Panc1 (cell line): ENCODE measurements around the gene NQO1. TPM values are rescaled to one million over a fixed set of nuclear protein-coding genes. Genes with fewer than 3 reads are reported as not detected.

Source experiments
- ATAC-seq: fragments of 200-7000 bp; cut with Tn5 transposase; 2 replicates; pipeline ENCODE4 v1.9.1; 2020; ENCODE audit warnings: mild to moderate bottlenecking, moderate library complexity
- BruUV-seq: library from RNA; stranded (reverse); fragments of 400-500 nt; replicated peaks from 2 replicates; lab custom pipeline; 2021; lab: Mats Ljungman, UMichigan
- CTCF ChIA-PET: fragments of 300-600 bp; sonication (Branson Sonifier 250); formaldehyde crosslinking; loops from one replicate; lab custom pipeline; 2022; ENCODE audit warnings: antibody characterized with exemption; lab: Charles Lee
- POLR2A ChIA-PET: fragments of 300-600 bp; sonication (Branson Sonifier 250); formaldehyde crosslinking; loops from one replicate; lab custom pipeline; 2022; ENCODE audit warnings: antibody characterized with exemption; lab: Charles Lee
- DNase-seq: peaks from one replicate; pipeline ENCODE4 v3.0.0-alpha.2; 2010; ENCODE audit warnings: low read depth, low spot score
- H3K27ac ChIP-seq: 2 replicates; pipeline ENCODE4 v1.5.1; 2011; ENCODE audit warnings: mild to moderate bottlenecking, low read length, inconsistent platforms
- H3K27me3 ChIP-seq: fragments of 200-500 bp; sonication (Bioruptor generic); 2 replicates; pipeline ENCODE4 v1.6.0; 2014; ENCODE audit warnings: low read length, inconsistent platforms; ENCODE audit not compliant: control insufficient read depth, insufficient read depth
- H3K36me3 ChIP-seq: fragments of 200-500 bp; sonication (Bioruptor generic); 2 replicates; pipeline ENCODE4 v1.5.1; 2014; ENCODE audit warnings: inconsistent platforms, mild to moderate bottlenecking, low read length, moderate library complexity; ENCODE audit not compliant: control insufficient read depth, insufficient read depth
- H3K4me1 ChIP-seq: 2 replicates; pipeline ENCODE4 v1.5.1; 2011; ENCODE audit warnings: inconsistent platforms, mild to moderate bottlenecking, low read length, moderate library complexity; ENCODE audit not compliant: control insufficient read depth, insufficient read depth
- H3K4me3 ChIP-seq, 2 experiments: 2 replicates each; pipeline ENCODE4 v1.5.1; 2011 to 2012; ENCODE audit warnings: low read depth in 2 of 2, low read length in 2 of 2, mild to moderate bottlenecking in 2 of 2, inconsistent platforms in 1 of 2, moderate library complexity in 1 of 2
- H3K9me3 ChIP-seq: fragments of 200-500 bp; sonication (Bioruptor generic); 2 replicates; pipeline ENCODE4 v1.5.1; 2014; ENCODE audit warnings: low read depth, mild to moderate bottlenecking, inconsistent platforms, low read length, moderate library complexity; ENCODE audit not compliant: control insufficient read depth, insufficient read depth
- CTCF ChIP-seq: fragments of 450-650 bp; IDR thresholded peaks from 2 replicates; pipeline ENCODE4 v1.5.1; 2017; ENCODE audit warnings: mild to moderate bottlenecking
- POLR2AphosphoS5 ChIP-seq: IDR thresholded peaks from 2 replicates; pipeline ENCODE4 v1.6.1; 2012; ENCODE audit warnings: mild to moderate bottlenecking, low read depth, low read length, moderate library complexity
- REST ChIP-seq, 2 experiments: IDR thresholded peaks; 2 replicates each; pipeline ENCODE4 v1.6.1; 2011 to 2012; ENCODE audit warnings: low read depth in 2 of 2, control low read depth in 1 of 2, low read length in 1 of 2, mild to moderate bottlenecking in 1 of 2, moderate library complexity in 1 of 2; ENCODE audit not compliant: insufficient read depth in 1 of 2
- SIN3A ChIP-seq: IDR thresholded peaks from 2 replicates; pipeline ENCODE4 v1.6.1; 2012; ENCODE audit warnings: low read depth, mild to moderate bottlenecking, low read length, moderate library complexity, borderline replicate concordance; ENCODE audit not compliant: insufficient read depth
- TCF7L2 ChIP-seq: IDR thresholded peaks from 2 replicates; pipeline ENCODE4 v1.6.1; 2011; ENCODE audit warnings: mild to moderate bottlenecking, low read depth, low read length, inconsistent platforms
- in situ Hi-C: cut with HindIII; loops from 2 replicates; pipeline ENCODE4 v1.10.0; 2016; ENCODE audit warnings: low sequenced_read_pairs, low pct_unique_long_range_greater_than_20kb
- intact Hi-C: fragments of 100-400 bp; cut with micrococcal nuclease; formaldehyde crosslinking; loops from one replicate; pipeline ENCODE4 v1.10.0; 2022; ENCODE audit not compliant: unreplicated experiment
- total RNA-seq: library from RNA; stranded (reverse); gene quantifications from one replicate; pipeline ENCODE4 v1.2.1, GENCODE V29; 2021; ENCODE audit not compliant: unreplicated experiment

The NQO1 gene
- total RNA-seq, 1 experiment from 2014 or later = 147 TPM

- H3K4me1 ChIP-seq = no peaks in the 10 kb centered on the region
- H3K9me3 ChIP-seq = no peaks in the 10 kb centered on the region
- in situ Hi-C loops (no loop called here), intact Hi-C loops (no loop called here)
- CTCF ChIA-PET = no interaction called here
- no TSS peak for BruUV-seq
- no peak overlapping the region for H3K27ac ChIP-seq
- DNase-seq = no peak
- no peak for TF ChIP-seq CTCF
- no peak for TF ChIP-seq SIN3A
- TF ChIP-seq TCF7L2 = no peak
- TF ChIP-seq REST (IDR thresholded peaks at IDR 0.05; ENCODE audit: insufficient read depth in 1 of 2, low read depth in 2 of 2, low read length in 1 of 2) = no peak
- TF ChIP-seq POLR2AphosphoS5 = no peak
- H3K36me3 ChIP-seq = peaks cover 18% of the 10 kb centered on the region; the same call in 1 of the 2 replicates
- POLR2A ChIA-PET = interaction anchor here (0.5 kb wide), 1 partner anchor 11 kb away, joined by 3 read pairs; no protein-coding TSS in a partner anchor
- H3K4me3 ChIP-seq = no peak overlapping the region
- no peaks in the 10 kb centered on the region for H3K27me3 ChIP-seq
- ATAC-seq = no peak
These were observed 62.5 kb downstream of the NQO1 start for GRCh38 chr16:69663846-69664245.

DNA sequence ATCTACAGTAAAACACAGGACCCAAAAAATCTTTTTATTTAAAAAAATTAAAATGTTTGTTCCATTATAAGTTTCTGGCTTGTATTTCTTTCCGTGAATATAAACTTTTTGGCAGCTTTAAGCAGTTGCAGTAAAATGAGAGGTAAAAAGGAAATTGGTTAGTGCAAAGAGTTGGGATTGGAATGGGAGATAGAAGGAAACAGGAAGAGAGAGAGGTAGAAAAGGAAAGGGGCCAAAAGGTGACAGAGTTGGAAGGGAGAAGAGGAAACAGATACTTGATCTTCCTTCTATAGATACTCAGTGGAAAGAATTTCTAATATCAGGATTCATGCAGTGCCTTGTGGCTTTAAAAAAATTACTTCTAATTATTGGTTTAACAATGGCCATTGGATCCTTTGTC, 63.5 kb downstream of the NQO1 start:
- Histone ChIP-seq H3K9me3 (no peaks in the 10 kb centered on the region), H3K4me1 (no peaks in the 10 kb centered on the region), H3K4me3 (no peak overlapping the region), H3K27me3 (no peaks in the 10 kb centered on the region), H3K36me3 (peaks cover 18% of the 10 kb centered on the region; the same call in 1 of the 2 replicates), H3K27ac (no peak overlapping the region)
- in situ Hi-C loops = no loop called here
- POLR2A ChIA-PET = no interaction called here
- ATAC-seq (no peak), DNase-seq (no peak)
- intact Hi-C loops = no loop called here
- no TSS peak for BruUV-seq
- CTCF ChIA-PET = no interaction called here
- no peak for TF ChIP-seq POLR2AphosphoS5
- no peak for TF ChIP-seq CTCF
- TF ChIP-seq SIN3A = no peak
- no peak for TF ChIP-seq TCF7L2
- TF ChIP-seq REST (IDR thresholded peaks at IDR 0.05; ENCODE audit: insufficient read depth in 1 of 2, low read depth in 2 of 2, low read length in 1 of 2) = no peak
